HG02870 (cell line): ENCODE results near the gene COMT.

Experiments
- ATAC-seq: cut with Tn5 transposase; IDR thresholded peaks from one replicate; pipeline ENCODE4 v1.9.1; 2021; ENCODE audit warnings: mild to moderate bottlenecking, moderate library complexity; ENCODE audit not compliant: unreplicated experiment

COMT gene

DNA sequence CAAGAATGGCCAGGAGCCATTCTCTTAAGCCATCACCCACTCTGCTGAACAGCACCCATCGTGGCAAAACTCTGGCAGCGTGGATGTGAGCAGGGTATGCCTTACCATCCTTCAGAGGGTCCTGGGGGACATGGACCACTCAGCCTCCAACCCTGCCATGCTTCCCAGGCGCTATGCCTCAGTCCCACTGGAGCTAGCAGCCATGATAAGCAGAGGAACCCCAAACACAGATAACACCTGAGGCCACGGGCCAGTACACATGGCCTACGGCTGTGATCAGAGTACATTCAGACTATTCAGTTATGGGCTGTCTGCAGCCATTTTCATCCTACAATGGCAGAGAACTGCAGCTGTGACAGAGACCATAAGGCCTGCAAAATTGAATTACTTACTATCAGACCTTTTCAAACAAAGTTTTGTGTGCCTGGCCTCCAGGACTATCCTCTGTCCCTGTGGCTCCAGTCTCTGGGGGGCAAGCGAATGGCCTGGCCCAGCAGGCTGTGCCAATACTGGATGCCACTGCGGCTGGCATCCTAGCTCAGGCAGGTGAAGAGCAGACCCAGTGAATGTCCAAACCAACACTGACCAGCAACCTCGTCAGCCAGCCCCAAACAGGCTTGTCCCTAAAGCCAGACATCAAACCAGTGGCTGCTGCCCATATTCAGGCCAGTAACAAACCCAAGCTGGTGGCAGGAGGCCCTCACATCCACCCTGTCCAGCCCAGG lies 68.2 kb downstream of the COMT start:
- ATAC-seq: no peak

- ATAC-seq: no peak
Measured at GRCh38 chr22:20010307-20011122, 68.9 kb downstream of the COMT start.

DNA sequence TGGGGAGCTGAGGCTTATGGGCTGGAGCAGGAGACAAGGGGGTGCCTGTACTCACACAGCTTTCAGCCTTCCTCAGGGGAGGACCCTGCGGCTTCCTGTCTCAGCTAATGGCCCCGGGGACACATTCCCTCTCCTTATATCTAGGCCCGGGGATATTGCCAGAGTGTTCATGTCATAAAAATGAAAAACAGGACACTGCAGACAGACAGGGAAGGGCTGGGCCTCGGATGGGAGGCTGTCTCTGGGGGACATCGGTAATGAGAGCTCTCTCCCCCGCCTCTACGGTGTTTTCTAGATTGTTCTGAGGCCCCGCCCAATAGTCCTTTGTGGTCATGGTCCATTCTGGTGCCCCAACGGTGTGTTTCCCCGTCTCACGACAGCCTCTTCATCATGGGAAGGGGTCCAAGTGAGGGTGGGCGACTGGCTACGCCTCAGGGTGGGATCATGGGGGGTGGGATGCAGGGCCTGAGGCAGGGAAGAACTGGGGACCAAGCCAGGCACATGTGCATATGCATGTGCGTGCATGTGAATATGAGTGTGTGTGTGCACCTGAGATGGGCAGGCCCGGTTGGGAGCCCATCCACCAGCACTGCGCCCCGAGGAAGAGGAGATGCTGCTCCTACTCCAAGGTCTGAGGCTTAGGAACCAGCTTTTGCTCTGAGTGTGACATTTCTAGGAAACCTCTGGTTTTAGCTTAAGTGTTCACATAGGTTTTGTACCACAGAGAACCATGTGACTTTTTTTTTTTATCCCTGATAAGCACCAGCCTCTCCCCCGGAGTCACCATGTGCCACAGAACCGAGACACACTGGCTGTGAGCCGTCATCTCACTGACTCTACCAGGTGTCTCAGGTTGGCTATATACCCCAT lies 69.8 kb downstream of the COMT start:
- no peak for ATAC-seq

DNA sequence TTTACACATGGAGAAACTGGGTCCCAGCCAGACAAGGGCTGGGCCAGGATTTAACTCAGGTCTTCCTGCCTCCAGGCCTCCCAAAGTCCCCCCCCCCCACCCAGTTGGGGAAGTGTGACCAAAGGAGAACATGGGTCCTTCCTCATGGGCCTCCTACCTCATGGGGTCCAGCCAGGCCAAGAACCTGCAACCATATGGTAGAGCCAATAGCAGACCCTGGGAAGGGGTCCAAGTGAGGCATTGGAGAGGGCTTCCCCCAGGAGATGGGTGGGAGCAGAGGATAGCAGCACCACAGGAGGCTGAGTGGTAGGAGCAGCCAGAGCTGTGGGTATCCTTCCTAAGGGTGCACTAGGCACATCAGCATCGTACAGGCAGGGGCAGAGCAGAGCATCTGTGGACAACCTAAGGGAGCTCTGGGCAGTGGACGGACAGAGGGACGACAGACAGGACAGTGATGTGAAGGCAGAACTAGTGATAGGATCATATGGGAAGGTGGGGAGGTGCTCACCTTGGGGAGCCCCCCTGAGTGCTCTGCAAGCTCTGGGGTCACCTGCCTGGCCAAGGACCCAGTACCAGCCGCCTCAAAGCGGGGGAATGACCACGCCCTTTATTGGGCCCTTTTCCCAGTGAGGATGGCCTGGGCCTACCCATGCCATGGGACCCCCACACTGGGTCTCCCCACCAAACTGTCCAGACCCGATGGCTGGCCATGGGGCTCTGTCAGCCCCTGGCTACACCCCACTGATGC lies 70.6 kb downstream of the COMT start:
- ATAC-seq: no peak

DNA sequence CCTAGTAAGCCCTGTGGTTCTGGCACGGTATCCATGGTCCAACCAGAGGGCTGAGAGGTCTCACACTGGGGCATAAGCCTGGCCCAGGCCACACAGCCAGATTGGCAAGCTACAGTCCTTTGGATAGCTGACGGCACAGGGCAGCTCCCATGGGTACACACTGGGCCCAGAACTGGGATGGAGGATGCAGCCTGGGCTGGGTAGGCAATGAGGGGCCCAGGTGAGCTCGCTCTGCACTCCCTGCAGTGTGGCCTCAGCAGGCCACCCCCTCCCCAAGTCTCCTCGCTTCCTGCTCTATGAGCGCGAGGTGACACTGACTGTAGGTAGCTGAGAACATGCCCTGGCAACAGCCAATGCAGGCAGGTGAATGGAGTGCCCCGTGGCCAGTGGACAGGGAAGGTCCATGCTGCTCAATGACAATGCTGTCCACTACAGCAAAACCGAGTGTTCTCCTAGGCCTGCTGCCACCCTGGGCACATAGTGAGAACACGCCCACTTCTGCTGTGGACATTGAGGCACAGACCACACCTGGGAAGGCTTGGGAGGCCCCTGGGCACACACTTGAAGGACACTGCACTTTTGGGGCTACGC lies 71.3 kb downstream of the COMT start:
- no peak for ATAC-seq

DNA sequence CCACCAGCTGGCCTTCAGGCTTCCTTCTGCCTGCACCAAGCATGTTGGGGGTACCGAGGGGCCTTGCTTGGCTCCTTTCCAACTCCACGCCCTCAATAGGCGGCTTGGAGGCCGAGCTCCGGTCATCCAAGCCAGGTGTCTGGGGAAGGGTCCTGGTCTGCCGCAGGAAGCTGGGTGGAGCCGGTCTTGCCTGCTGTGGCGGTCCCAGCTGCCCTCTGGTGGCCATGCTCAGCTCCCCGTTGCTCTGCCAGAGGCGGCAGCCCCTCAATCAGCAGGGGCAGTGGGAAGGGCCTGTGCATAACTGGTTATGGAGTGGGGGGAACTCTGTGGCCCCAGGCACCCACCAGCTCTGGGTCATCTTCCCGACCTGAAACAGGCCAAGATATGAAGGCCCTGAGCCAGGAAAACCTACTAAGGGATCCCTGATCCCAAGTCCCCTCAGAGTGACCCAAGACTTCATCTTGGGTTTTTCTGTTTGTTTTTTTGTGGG lies 71.9 kb downstream of the COMT start:
- no peak for ATAC-seq

GRCh38 chr22:20014526-20015186 lies 73.1 kb downstream of the COMT start:
- no peak for ATAC-seq

GRCh38 chr22:20015187-20015625 lies 73.6 kb downstream of the COMT start:
- no peak for ATAC-seq

DNA sequence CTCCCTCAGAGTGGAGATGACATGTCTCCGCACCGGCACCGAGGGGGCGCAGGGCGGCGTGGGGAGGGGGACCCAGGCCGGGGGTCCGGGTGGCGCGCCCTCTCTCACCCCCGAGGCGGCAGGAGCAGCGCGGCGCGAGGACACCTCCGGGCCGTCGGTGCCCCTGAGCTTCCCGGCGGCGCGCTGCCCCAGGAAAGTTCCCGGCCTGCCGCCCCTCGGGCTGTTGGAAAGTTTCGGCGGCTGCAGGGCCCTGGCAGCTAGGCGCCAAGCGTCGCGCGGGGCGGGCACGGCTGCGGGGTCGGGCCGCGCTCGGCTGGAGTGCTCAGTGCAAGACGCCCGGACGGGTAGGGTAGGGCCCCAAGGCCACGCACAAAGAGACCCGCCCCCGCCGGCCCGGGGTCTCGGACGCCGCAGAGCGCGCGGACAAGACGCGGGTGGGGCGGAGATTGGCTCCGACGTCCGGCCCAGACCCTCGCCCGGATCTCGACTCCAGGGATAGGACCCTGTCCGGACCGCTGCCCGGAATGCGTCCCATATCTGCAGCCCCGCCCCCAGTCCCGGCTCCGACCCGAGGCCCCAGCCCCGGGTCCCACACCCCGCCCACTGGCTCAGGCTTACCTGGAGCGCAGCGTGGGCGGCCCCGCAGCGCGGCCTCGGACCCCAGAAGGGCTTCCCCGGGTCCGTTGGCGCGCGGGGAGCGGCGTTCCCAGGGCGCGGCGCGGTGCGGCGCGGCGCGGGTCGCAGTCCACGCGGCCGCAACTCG lies 74.6 kb downstream of the COMT start:
- no peak for ATAC-seq

DNA sequence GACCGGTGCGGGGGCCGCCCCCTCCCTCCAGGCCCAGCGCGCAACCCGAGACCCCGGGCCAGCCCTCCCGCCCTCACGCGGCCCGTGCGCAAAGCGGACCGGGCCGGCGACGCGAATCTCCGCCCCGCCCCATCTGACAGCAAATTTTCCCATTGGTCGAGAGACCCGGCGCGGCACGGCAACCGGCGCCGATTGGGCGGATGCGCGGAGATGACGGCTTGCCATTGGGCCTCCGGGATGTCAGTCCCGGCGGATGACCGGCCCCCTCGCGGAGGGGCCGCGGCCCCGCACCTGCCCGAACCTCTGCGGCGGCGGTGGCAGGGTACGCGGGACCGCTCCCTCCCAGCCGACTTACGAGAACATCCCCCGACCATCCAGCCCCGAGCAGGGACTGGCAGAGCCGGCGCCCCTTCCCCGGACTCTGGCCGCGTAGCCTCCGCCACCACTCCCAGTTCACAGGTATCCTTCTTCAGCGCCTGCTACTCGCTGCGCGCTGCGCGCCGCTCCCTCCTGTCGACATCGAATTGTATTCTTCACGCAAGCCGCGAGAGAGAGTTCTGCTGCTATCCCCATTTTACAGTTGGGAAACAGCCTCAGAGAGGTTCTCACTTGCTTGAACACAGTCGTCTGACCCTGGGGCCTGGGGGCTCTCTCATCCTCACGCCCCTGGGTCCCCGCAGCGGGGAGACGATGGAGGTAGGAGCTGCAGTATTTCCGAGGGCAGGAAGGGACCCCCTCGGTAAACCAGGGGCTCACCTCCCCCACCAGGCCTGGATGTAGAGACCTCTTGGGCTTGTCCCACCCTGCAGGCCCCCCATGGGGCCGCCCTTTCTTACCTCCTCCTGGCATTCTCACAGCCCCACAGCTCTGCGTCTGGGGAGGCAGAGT lies 75.4 kb downstream of the COMT start, which contains the start of gene ARVCF:
TSS of gene ARVCF (minus strand) at position 90 of the 888 bp plus-strand sequence. CDS start 26,029 bp downstream, outside the sequence.
- ATAC-seq: peak; percentile 46

DNA sequence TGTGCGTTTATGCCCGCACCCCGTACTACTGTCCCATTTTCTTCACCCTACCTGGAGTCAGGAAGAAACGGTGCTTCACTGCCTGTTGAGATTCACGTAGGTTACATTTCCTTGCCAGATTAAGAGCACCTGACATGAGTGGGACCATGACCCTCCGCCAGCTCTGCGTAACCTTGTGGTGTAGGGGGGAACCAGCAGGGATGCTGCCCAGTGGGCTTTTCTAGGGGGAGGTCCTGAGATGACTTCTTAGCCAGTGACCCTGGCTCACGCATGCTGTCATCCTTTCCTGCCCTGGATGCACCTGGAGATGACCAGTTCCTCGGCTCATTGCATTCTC lies 76.0 kb downstream of the COMT start:
- no peak for ATAC-seq

- no peak for ATAC-seq
Measured at GRCh38 chr22:20018001-20018400, 76.4 kb downstream of the COMT start.
